ENCODE measurements around the gene CCDC8. TPM values are rescaled to one million over a fixed set of nuclear protein-coding genes. Genes with fewer than 3 reads are reported as not detected.

Gene CCDC8
- total and polyA plus RNA-seq, 9 of the 15 experiments (the other 6 are each of a cell fraction or from before 2014, with no cell fraction given), result 0.68 to 30.8 (median 15.6) TPM

DNA sequence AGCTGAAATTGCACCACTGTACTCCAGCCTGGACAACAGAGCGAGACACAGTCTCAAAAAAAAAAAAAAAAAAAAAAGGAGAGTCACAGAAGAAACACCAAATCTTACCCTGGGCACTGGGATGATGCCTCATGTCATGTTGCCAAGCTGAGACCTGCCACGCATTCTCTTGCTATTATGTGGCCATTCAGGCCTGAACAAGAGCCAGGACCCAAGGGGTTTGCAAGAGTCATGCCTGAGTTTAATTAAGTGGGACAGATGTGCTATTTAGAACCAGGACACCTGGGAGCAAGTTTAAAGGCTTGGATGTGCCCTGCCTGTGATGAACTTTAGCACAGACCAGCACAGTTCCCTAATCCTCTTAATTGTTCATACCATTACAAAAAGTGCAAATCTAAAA lies 48.2 kb upstream of the CCDC8 start:
- H3K9me3 ChIP-seq (replicated peaks; ENCODE audit: control insufficient read depth, insufficient read depth, low read depth, low read length), result no peaks in the 10 kb centered on the region
- POLR2A ChIA-PET, result interaction anchor here (1.5 kb wide), 1 partner anchor 30 kb away, joined by 5 read pairs; no protein-coding TSS in a partner anchor
- no peak overlapping the region for H3K9ac ChIP-seq (ENCODE audit: insufficient read depth in 1 of 2, low read depth in 2 of 2, low read length in 2 of 2)
- DNase-seq (ENCODE audit: extremely low read depth in 1 of 4, low spot score in 3 of 4), result no peak
- no TSS peak for BruUV-seq (replicated peaks)
- no peak for TF ChIP-seq ZNF121 (CRISPR knock-in tag; conservative IDR thresholded peaks at IDR 0.05)
- TF ChIP-seq, protein P1, sequence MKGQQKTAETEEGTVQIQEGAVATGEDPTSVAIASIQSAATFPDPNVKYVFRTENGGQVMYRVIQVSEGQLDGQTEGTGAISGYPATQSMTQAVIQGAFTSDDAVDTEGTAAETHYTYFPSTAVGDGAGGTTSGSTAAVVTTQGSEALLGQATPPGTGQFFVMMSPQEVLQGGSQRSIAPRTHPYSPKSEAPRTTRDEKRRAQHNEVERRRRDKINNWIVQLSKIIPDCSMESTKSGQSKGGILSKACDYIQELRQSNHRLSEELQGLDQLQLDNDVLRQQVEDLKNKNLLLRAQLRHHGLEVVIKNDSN (CRISPR knock-in tag; IDR thresholded peaks at IDR 0.05), result no peak
- no peak for TF ChIP-seq JUN (IDR thresholded peaks at IDR 0.05; ENCODE audit: borderline replicate concordance, low read depth, low read length)
- no peak for TF ChIP-seq JUN (CRISPR knock-in tag; IDR thresholded peaks at IDR 0.05; ENCODE audit: borderline replicate concordance)
- no peak for TF ChIP-seq NFYB (IDR thresholded peaks at IDR 0.05; ENCODE audit: extremely low read depth, insufficient read length)
- no peak for TF ChIP-seq CBX1 (IDR thresholded peaks at IDR 0.05; ENCODE audit: low read depth)
- TF ChIP-seq ZSCAN29 (IDR thresholded peaks at IDR 0.05), result no peak
- TF ChIP-seq ZNF224 (CRISPR knock-in tag; IDR thresholded peaks at IDR 0.05), result no peak
- TF ChIP-seq ZNF431 (CRISPR knock-in tag; IDR thresholded peaks at IDR 0.05), result no peak
- TF ChIP-seq KLF10 (CRISPR knock-in tag; IDR thresholded peaks at IDR 0.05), result no peak
- no peaks in the 10 kb centered on the region; a peak in 1 of 5 replicates for H3K4me1 ChIP-seq (replicated peaks in 1 of 2; ENCODE audit: control insufficient read depth in 2 of 2, insufficient read depth in 2 of 2, low read length in 2 of 2)
- H2AFZ ChIP-seq (ENCODE audit: low read depth, low read length), result no peak overlapping the region
- CTCF ChIA-PET (ENCODE audit: low intra/inter-chr PET ratio), result no interaction called here
- 0% methylated on average over 2 of the region's 2 CpGs for WGBS (ENCODE audit: insufficient coverage, low coverage, missing lambda C conversion rate)
- intact Hi-C loops (cut with micrococcal nuclease), result no loop called here
- H3K4me2 ChIP-seq (ENCODE audit: insufficient read depth, low read length), result no peak overlapping the region
- no peaks in the 10 kb centered on the region for H3K9me1 ChIP-seq (ENCODE audit: control insufficient read depth, insufficient read depth, low read length)
- H3K4me3 ChIP-seq, result no peak overlapping the region
- no peaks in the 10 kb centered on the region; the same call in 2 of the 3 replicates for H3K36me3 ChIP-seq (ENCODE audit: control insufficient read depth, insufficient read depth, low read length)
- H3K27ac ChIP-seq (ENCODE audit: extremely low read depth, low read depth, low read length), result no peak overlapping the region
- ATAC-seq, result no peak
- peaks cover 0 to 4% of the 10 kb centered on the region in 2 experiments; a peak in 1 of 5 replicates for H3K27me3 ChIP-seq (ENCODE audit: control insufficient read depth in 2 of 2, insufficient read depth in 2 of 2, low read length in 2 of 2)
- no peak for FAIRE-seq
- in situ Hi-C loops (cut with MboI), result no loop called here
- H3K79me2 ChIP-seq (ENCODE audit: control insufficient read depth, insufficient read depth, low read length), result no peaks in the 10 kb centered on the region
- no peaks in the 10 kb centered on the region for H4K20me1 ChIP-seq (replicated peaks; ENCODE audit: control insufficient read depth, insufficient read depth, low read length)
